HEK293 (cell line): ENCODE results near the gene CSK.
A peak's percentile ranks its signal among the peaks of the same experiment; 100 is the strongest.

Experiments
- CTCF ChIA-PET: fragments of 350-600 bp; formaldehyde crosslinking; extraction: SDS; loops from one replicate; lab custom pipeline; 2021; ENCODE audit warnings: antibody characterized with exemption; lab: Yijun Ruan, JAX
- POLR2A ChIA-PET: fragments of 300-600 bp; formaldehyde crosslinking; extraction: SDS; loops from one replicate; lab custom pipeline; 2020; ENCODE audit warnings: antibody characterized with exemption, inconsistent platforms; lab: Yijun Ruan, JAX
- H3K27ac ChIP-seq: fragments of 200-500 bp; sonication (Bioruptor generic); 2 replicates; pipeline ENCODE4 v1.5.1; 2014; ENCODE audit warnings: low read depth, low read length, control low read depth, inconsistent platforms; ENCODE audit errors: extremely low read depth
- H3K36me3 ChIP-seq, 2 experiments: fragments of 200-500 bp in 1 of 2; sonication (Bioruptor generic) in 1 of 2; 1 replicate in 1 of 2; 2 replicates in 1 of 2; pipeline ENCODE4 v1.5.1; 2014 to 2017; ENCODE audit warnings: inconsistent platforms in 2 of 2, low read length in 2 of 2; ENCODE audit not compliant: control insufficient read depth in 2 of 2, insufficient read depth in 1 of 2
- H3K4me1 ChIP-seq: fragments of 200-500 bp; sonication (Bioruptor generic); 2 replicates; pipeline ENCODE4 v1.5.1; 2014; ENCODE audit warnings: mild to moderate bottlenecking, low read length, inconsistent platforms; ENCODE audit not compliant: control insufficient read depth, insufficient read depth
- H3K4me3 ChIP-seq: 2 replicates; pipeline ENCODE4 v1.5.1; 2011; ENCODE audit warnings: low read depth, mild to moderate bottlenecking, control low read depth, low read length, moderate library complexity
- H3K9me3 ChIP-seq: fragments of 200-500 bp; sonication (Bioruptor generic); 2 replicates; pipeline ENCODE4 v1.5.1; 2014; ENCODE audit warnings: low read depth, low read length, inconsistent platforms; ENCODE audit not compliant: control insufficient read depth, insufficient read depth
- BCL6B ChIP-seq: fragments of 450-650 bp; formaldehyde crosslinking; IDR thresholded peaks from 2 replicates; pipeline ENCODE4 v1.5.1; 2017; ENCODE audit warnings: missing biosample characterization, missing genetic modification characterization
- GLI2 ChIP-seq: fragments of 450-650 bp; formaldehyde crosslinking; IDR thresholded peaks from 2 replicates; pipeline ENCODE4; 2017; ENCODE audit warnings: missing biosample characterization, missing genetic modification characterization, low read depth, borderline replicate concordance
- OSR2 ChIP-seq: fragments of 450-650 bp; formaldehyde crosslinking; IDR thresholded peaks from 2 replicates; pipeline ENCODE4 v1.5.1; 2016; ENCODE audit warnings: missing biosample characterization, missing genetic modification characterization
- PRDM1 ChIP-seq: fragments of 450-650 bp; formaldehyde crosslinking; IDR thresholded peaks from 2 replicates; pipeline ENCODE4; 2016; ENCODE audit warnings: missing biosample characterization, missing genetic modification characterization
- SCRT2 ChIP-seq: fragments of 450-650 bp; formaldehyde crosslinking; IDR thresholded peaks from 2 replicates; pipeline ENCODE4 v1.5.1; 2016; ENCODE audit warnings: missing biosample characterization, missing genetic modification characterization
- ZBTB17 ChIP-seq: fragments of 450-650 bp; formaldehyde crosslinking; IDR thresholded peaks from 2 replicates; pipeline ENCODE4 v1.5.1; 2016; ENCODE audit warnings: missing biosample characterization, missing genetic modification characterization
- ZBTB49 ChIP-seq: fragments of 450-650 bp; formaldehyde crosslinking; IDR thresholded peaks from 2 replicates; pipeline ENCODE4 v1.5.1; 2016; ENCODE audit warnings: missing biosample characterization, missing genetic modification characterization, low read depth
- ZNF184 ChIP-seq: fragments of 450-650 bp; IDR thresholded peaks from 2 replicates; pipeline ENCODE4 v1.5.1; 2018; ENCODE audit warnings: missing biosample characterization, mild to moderate bottlenecking, missing genetic modification characterization
- ZNF211 ChIP-seq: fragments of 450-650 bp; formaldehyde crosslinking; IDR thresholded peaks from 2 replicates; pipeline ENCODE4 v1.5.1; 2016; ENCODE audit warnings: low read depth, missing biosample characterization, missing genetic modification characterization
- ZNF292 ChIP-seq: fragments of 450-650 bp; formaldehyde crosslinking; IDR thresholded peaks from 2 replicates; pipeline ENCODE4 v1.5.1; 2016; ENCODE audit warnings: low read depth, missing biosample characterization, missing genetic modification characterization, borderline replicate concordance
- ZNF473 ChIP-seq: fragments of 450-650 bp; formaldehyde crosslinking; IDR thresholded peaks from 2 replicates; pipeline ENCODE4 v1.5.1; 2017; ENCODE audit warnings: missing biosample characterization, missing genetic modification characterization
- ZNF549 ChIP-seq: fragments of 450-650 bp; IDR thresholded peaks from 2 replicates; pipeline ENCODE4 v1.5.1; 2018; ENCODE audit warnings: missing biosample characterization, missing genetic modification characterization, mild to moderate bottlenecking, inconsistent platforms, moderate library complexity
- ZNF558 ChIP-seq: fragments of 450-650 bp; formaldehyde crosslinking; IDR thresholded peaks from 2 replicates; pipeline ENCODE4 v1.5.1; 2016; ENCODE audit warnings: missing biosample characterization, missing genetic modification characterization
- ZNF624 ChIP-seq: fragments of 450-650 bp; formaldehyde crosslinking; IDR thresholded peaks from 2 replicates; pipeline ENCODE4 v1.5.1; 2017; ENCODE audit warnings: missing biosample characterization, missing genetic modification characterization
- ZNF626 ChIP-seq: fragments of 450-650 bp; sonication (Bioruptor Pico); formaldehyde crosslinking; IDR thresholded peaks from 2 replicates; pipeline ENCODE4 v1.5.1; 2018; ENCODE audit warnings: missing biosample characterization, missing genetic modification characterization, inconsistent platforms
- ZNF664 ChIP-seq: fragments of 450-650 bp; formaldehyde crosslinking; IDR thresholded peaks from 2 replicates; pipeline ENCODE4 v1.5.1; 2016; ENCODE audit warnings: missing biosample characterization, missing genetic modification characterization
- ZNF777 ChIP-seq: fragments of 450-650 bp; formaldehyde crosslinking; IDR thresholded peaks from 2 replicates; pipeline ENCODE4 v1.5.1; 2017; ENCODE audit warnings: missing biosample characterization, missing genetic modification characterization, borderline replicate concordance
- ZSCAN16 ChIP-seq: fragments of 450-650 bp; formaldehyde crosslinking; IDR thresholded peaks from 2 replicates; pipeline ENCODE4 v1.5.1; 2016; ENCODE audit warnings: missing biosample characterization, missing genetic modification characterization
- ZSCAN18 ChIP-seq: fragments of 450-650 bp; formaldehyde crosslinking; IDR thresholded peaks from 2 replicates; pipeline ENCODE4 v1.5.1; 2016; ENCODE audit warnings: missing biosample characterization, missing genetic modification characterization
- TF ChIP-seq, protein P1 (sequence below): fragments of 450-650 bp; formaldehyde crosslinking; IDR thresholded peaks from 2 replicates; pipeline ENCODE4 v1.5.1; 2016; ENCODE audit warnings: missing biosample characterization, missing genetic modification characterization
- TF ChIP-seq, protein P2 (sequence below): fragments of 450-650 bp; formaldehyde crosslinking; IDR thresholded peaks from 2 replicates; pipeline ENCODE4 v1.5.1; 2016; ENCODE audit warnings: missing biosample characterization, missing genetic modification characterization

Gene CSK

GRCh38 chr15:74779162-74779648 is 2.7 kb upstream of the CSK start:
- Histone ChIP-seq H3K4me1 (peaks cover 27% of the 10 kb centered on the region), H3K27ac (no peak overlapping the region), H3K9me3 (no peaks in the 10 kb centered on the region), H3K4me3 (no peak overlapping the region), H3K36me3 (no peaks in the 10 kb centered on the region)
- TF ChIP-seq PRDM1 (tag by site-specific recombination), result peak; percentile 91
- TF ChIP-seq ZBTB49 (tag by site-specific recombination), result no peak
- no peak for TF ChIP-seq ZNF626
- TF ChIP-seq ZNF777 (tag by site-specific recombination), result no peak
- TF ChIP-seq ZNF664 (tag by site-specific recombination), result peak; percentile 96
- CTCF ChIA-PET, result interaction anchor here (0.6 to 25.7 kb wide), 10 partner anchors 4 to 408 kb away, joined by 3 to 649 read pairs (median 8); partner anchors contain the start of genes COX5A, CPLX3 and CSK
- POLR2A ChIA-PET, result interaction anchor here (0.5 to 0.9 kb wide), 3 partner anchors 9 to 31 kb away, joined by 3 to 4 read pairs (median 3); no protein-coding TSS in a partner anchor

GRCh38 chr15:74780523-74781430 is 1.1 kb upstream of the CSK start:
- Histone ChIP-seq H3K36me3 (peaks cover 0 to 14% of the 10 kb centered on the region in 2 experiments; a peak in 1 of 3 replicates), H3K9me3 (no peaks in the 10 kb centered on the region), H3K4me1 (peaks cover 27% of the 10 kb centered on the region), H3K4me3 (no peak overlapping the region), H3K27ac (no peak overlapping the region)
- CTCF ChIA-PET, result interaction anchor here (0.5 to 25.7 kb wide), 18 partner anchors 6 to 528 kb away, joined by 3 to 649 read pairs (median 6); partner anchors contain the start of gene CSK
- POLR2A ChIA-PET, result interaction anchor here (0.6 to 1.5 kb wide), 8 partner anchors 9 to 170 kb away, joined by 3 to 5 read pairs (median 4); partner anchors contain the start of gene COX5A
- TF ChIP-seq BCL6B, result no peak
- TF ChIP-seq ZNF473 (tag by site-specific recombination), result no peak
- TF ChIP-seq OSR2 (tag by site-specific recombination), result no peak
- no peak for TF ChIP-seq ZSCAN18
- TF ChIP-seq ZNF211 (tag by site-specific recombination), result no peak
- TF ChIP-seq ZBTB17 (tag by site-specific recombination), result no peak
- TF ChIP-seq ZNF292, result no peak
- no peak for TF ChIP-seq ZNF624 (tag by site-specific recombination)
- no peak for TF ChIP-seq ZNF184
- no peak for TF ChIP-seq GLI2 (tag by site-specific recombination)
- TF ChIP-seq ZSCAN16 (tag by site-specific recombination), result no peak
- no peak for TF ChIP-seq SCRT2 (tag by site-specific recombination)
- TF ChIP-seq ZNF549, result no peak
- TF ChIP-seq, protein P1, sequence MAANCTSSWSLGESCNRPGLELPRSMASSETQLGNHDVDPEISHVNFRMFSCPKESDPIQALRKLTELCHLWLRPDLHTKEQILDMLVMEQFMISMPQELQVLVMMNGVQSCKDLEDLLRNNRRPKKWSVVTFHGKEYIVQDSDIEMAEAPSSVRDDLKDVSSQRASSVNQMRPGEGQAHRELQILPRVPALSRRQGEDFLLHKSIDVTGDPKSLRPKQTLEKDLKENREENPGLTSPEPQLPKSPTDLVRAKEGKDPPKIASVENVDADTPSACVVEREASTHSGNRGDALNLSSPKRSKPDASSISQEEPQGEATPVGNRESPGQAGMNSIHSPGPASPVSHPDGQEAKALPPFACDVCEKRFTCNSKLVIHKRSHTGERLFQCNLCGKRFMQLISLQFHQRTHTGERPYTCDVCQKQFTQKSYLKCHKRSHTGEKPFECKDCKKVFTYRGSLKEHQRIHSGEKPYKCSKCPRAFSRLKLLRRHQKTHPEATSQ (tag by site-specific recombination), result 0 out of 2 replicates have a peak, but pooled peaks have one; percentile 9
- TF ChIP-seq, protein P2, sequence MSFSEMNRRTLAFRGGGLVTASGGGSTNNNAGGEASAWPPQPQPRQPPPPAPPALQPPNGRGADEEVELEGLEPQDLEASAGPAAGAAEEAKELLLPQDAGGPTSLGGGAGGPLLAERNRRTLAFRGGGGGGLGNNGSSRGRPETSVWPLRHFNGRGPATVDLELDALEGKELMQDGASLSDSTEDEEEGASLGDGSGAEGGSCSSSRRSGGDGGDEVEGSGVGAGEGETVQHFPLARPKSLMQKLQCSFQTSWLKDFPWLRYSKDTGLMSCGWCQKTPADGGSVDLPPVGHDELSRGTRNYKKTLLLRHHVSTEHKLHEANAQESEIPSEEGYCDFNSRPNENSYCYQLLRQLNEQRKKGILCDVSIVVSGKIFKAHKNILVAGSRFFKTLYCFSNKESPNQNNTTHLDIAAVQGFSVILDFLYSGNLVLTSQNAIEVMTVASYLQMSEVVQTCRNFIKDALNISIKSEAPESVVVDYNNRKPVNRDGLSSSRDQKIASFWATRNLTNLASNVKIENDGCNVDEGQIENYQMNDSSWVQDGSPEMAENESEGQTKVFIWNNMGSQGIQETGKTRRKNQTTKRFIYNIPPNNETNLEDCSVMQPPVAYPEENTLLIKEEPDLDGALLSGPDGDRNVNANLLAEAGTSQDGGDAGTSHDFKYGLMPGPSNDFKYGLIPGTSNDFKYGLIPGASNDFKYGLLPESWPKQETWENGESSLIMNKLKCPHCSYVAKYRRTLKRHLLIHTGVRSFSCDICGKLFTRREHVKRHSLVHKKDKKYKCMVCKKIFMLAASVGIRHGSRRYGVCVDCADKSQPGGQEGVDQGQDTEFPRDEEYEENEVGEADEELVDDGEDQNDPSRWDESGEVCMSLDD (tag by site-specific recombination), result no peak
- no peak for TF ChIP-seq ZNF558 (tag by site-specific recombination)
